Neuronal stem cell (in vitro differentiated cells): ENCODE measurements around the gene ACOT11.

Experiments used
- DNase-seq: peaks from one replicate; pipeline ENCODE4 v3.0.0-alpha.2; 2013; ENCODE audit warnings: low spot score
- H2AFZ ChIP-seq: one replicate; pipeline ENCODE4 v1.6.1; 2013; ENCODE audit warnings: mild to moderate bottlenecking, low read length, inconsistent platforms
- H2AK5ac ChIP-seq: 2 replicates; pipeline ENCODE4 v1.6.1; 2013; ENCODE audit warnings: low read depth, mild to moderate bottlenecking, inconsistent platforms, low read length, moderate library complexity, mixed read lengths
- H2BK120ac ChIP-seq: 2 replicates; pipeline ENCODE4 v1.6.1; 2013; ENCODE audit warnings: low read depth, mild to moderate bottlenecking, inconsistent platforms, low read length, moderate library complexity, mixed read lengths
- H2BK12ac ChIP-seq: one replicate; pipeline ENCODE4 v1.6.1; 2013; ENCODE audit warnings: low read length, inconsistent platforms
- H2BK15ac ChIP-seq: 2 replicates; pipeline ENCODE4 v1.6.1; 2013; ENCODE audit warnings: mild to moderate bottlenecking, low read length, inconsistent platforms, mixed read lengths
- H2BK5ac ChIP-seq: one replicate; pipeline ENCODE4 v1.6.1; 2013; ENCODE audit warnings: inconsistent platforms, mild to moderate bottlenecking, low read length, moderate library complexity
- H3K14ac ChIP-seq: one replicate; pipeline ENCODE4 v1.6.1; 2013; ENCODE audit warnings: low read length, inconsistent platforms
- H3K18ac ChIP-seq: 2 replicates; pipeline ENCODE4 v1.6.1; 2013; ENCODE audit warnings: low read length, inconsistent platforms
- H3K23ac ChIP-seq: 2 replicates; pipeline ENCODE4 v1.6.1; 2013; ENCODE audit warnings: low read depth, mild to moderate bottlenecking, mixed read lengths, low read length, inconsistent platforms; ENCODE audit not compliant: poor library complexity
- H3K27ac ChIP-seq: replicated peaks from 3 replicates; pipeline ENCODE4 v1.5.1; 2013; ENCODE audit warnings: low read length, inconsistent platforms
- H3K27me3 ChIP-seq, 3 experiments: 2 replicates each; pipeline ENCODE4 v1.6.1; 2013; ENCODE audit warnings: low read length in 3 of 3, mild to moderate bottlenecking in 2 of 3, inconsistent platforms in 1 of 3, low read depth in 1 of 3, mixed read lengths in 1 of 3, moderate library complexity in 1 of 3; ENCODE audit not compliant: control insufficient read depth in 3 of 3, insufficient read depth in 3 of 3
- H3K36me3 ChIP-seq, 2 donors: replicated peaks in 1 of 2; 2 replicates each; pipeline ENCODE4 v1.6.1; 2013; ENCODE audit warnings: low read length in 2 of 2; ENCODE audit not compliant: control insufficient read depth in 2 of 2, insufficient read depth in 2 of 2
- H3K4ac ChIP-seq: 2 replicates; pipeline ENCODE4 v1.6.1; 2013; ENCODE audit warnings: inconsistent platforms, mild to moderate bottlenecking, low read length, moderate library complexity
- H3K4me1 ChIP-seq, 2 donors: 1 replicate in 1 of 2; 2 replicates in 1 of 2; pipeline ENCODE4 v1.6.1; 2013; ENCODE audit warnings: low read length in 2 of 2, low read depth in 1 of 2; ENCODE audit not compliant: control insufficient read depth in 2 of 2, insufficient read depth in 1 of 2
- H3K4me2 ChIP-seq: one replicate; pipeline ENCODE4 v1.6.1; 2013; ENCODE audit warnings: mild to moderate bottlenecking, low read length, inconsistent platforms; ENCODE audit not compliant: insufficient read depth, poor library complexity, severe bottlenecking
- H3K4me3 ChIP-seq, 2 donors: 2 replicates each; pipeline ENCODE4 v1.5.1; 2013; ENCODE audit warnings: low read length in 2 of 2, mild to moderate bottlenecking in 2 of 2, inconsistent platforms in 1 of 2, moderate library complexity in 1 of 2
- H3K79me1 ChIP-seq: one replicate; pipeline ENCODE4 v1.6.1; 2013; ENCODE audit warnings: low read depth, mild to moderate bottlenecking, inconsistent platforms, low read length, moderate library complexity
- H3K9ac ChIP-seq: one replicate; pipeline ENCODE4 v1.6.1; 2013; ENCODE audit warnings: mild to moderate bottlenecking, low read depth, low read length, inconsistent platforms; ENCODE audit not compliant: poor library complexity
- H3K9me3 ChIP-seq, 2 donors: replicated peaks in 1 of 2; 2 replicates each; pipeline versions ENCODE3 to v1.6.1; 2013; ENCODE audit warnings: low read length in 2 of 2, mild to moderate bottlenecking in 2 of 2, inconsistent platforms in 1 of 2, low read depth in 1 of 2, mixed read lengths in 1 of 2, moderate library complexity in 1 of 2; ENCODE audit not compliant: control insufficient read depth in 2 of 2, insufficient read depth in 1 of 2
- H4K8ac ChIP-seq: one replicate; pipeline ENCODE4 v1.6.1; 2013; ENCODE audit warnings: low read depth, mild to moderate bottlenecking, inconsistent platforms, low read length, moderate library complexity
- H4K91ac ChIP-seq: one replicate; pipeline ENCODE4 v1.6.1; 2013; ENCODE audit warnings: low read length, low read depth, mild to moderate bottlenecking, inconsistent platforms; ENCODE audit not compliant: poor library complexity
- WGBS, 2 donors: extraction: QIAGEN DNeasy Blood & Tissue Kit; methylation state at CpG; one replicate each; pipeline ENCODE4 v1.1.7; 2013; ENCODE audit warnings: missing lambda C conversion rate in 2 of 2, mixed read lengths in 1 of 2; ENCODE audit not compliant: insufficient read length in 2 of 2, insufficient replicate concordance in 1 of 2; ENCODE audit errors: extremely low coverage in 2 of 2; 5-methylcytosine and 5-hydroxymethylcytosine counted together

ACOT11 gene

DNA sequence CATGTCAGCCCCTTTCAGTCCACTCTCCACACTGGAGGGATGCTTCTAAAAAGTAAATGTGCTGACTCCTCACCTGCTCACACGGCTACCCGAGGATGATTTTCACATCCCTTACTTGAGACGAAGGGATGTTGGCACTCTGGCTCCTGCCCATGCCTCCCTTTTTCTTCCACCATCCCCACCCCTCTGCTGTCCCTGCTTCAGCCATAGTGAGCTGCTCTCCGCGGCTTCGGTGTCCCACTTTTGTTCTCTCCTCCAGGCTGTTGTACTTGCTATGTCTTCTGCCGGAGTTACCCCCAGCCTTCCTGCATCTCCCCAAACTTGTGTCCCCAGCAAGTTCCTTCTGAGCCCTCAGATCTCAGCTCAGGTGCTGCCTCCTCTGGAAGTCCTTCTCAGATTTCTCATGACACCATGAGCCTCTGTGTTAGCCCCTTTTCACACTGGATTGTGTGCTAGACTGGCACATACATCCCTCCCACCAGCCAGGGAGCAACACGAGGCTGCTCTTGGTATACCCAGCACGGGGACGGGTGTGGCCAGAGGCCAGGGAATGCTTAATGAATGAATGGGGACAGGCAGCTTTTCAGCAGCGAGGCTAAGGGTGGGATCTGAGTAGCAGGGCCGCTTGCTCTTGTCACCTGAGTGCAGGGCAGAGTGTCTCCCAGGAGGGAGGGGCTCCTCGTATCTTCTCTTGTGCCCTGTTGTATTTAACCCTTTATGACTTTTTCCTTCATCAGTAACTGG is 1.3 kb downstream of the ACOT11 start:
- no peak overlapping the region for H3K9ac ChIP-seq
- no peak overlapping the region for H3K18ac ChIP-seq
- H2AK5ac ChIP-seq = no peak overlapping the region
- no peak overlapping the region for H2BK12ac ChIP-seq
- WGBS, 2 donors = no CpG with 5 or more reads among the region's 13 CpGs
- no peaks in the 10 kb centered on the region for H3K36me3 ChIP-seq
- H3K23ac ChIP-seq = no peak overlapping the region
- H3K4me1 ChIP-seq = peaks cover 0 to 14% of the 10 kb centered on the region in 2 donors
- H2BK15ac ChIP-seq = no peak overlapping the region
- no peak overlapping the region for H4K8ac ChIP-seq
- no peak overlapping the region for H3K27ac ChIP-seq
- no peak overlapping the region for H4K91ac ChIP-seq
- H3K4me2 ChIP-seq = no peak overlapping the region
- no peak overlapping the region for H3K4me3 ChIP-seq
- H3K79me1 ChIP-seq = no peaks in the 10 kb centered on the region
- H2AFZ ChIP-seq = no peak overlapping the region
- H2BK5ac ChIP-seq = no peak overlapping the region
- H3K4ac ChIP-seq = no peak overlapping the region
- H3K9me3 ChIP-seq = no peaks in the 10 kb centered on the region
- peaks cover 0 to 21% (median 0%) of the 10 kb centered on the region in 3 experiments for H3K27me3 ChIP-seq
- no peak overlapping the region for H3K14ac ChIP-seq
- no peak overlapping the region for H2BK120ac ChIP-seq
- DNase-seq = no peak

DNA sequence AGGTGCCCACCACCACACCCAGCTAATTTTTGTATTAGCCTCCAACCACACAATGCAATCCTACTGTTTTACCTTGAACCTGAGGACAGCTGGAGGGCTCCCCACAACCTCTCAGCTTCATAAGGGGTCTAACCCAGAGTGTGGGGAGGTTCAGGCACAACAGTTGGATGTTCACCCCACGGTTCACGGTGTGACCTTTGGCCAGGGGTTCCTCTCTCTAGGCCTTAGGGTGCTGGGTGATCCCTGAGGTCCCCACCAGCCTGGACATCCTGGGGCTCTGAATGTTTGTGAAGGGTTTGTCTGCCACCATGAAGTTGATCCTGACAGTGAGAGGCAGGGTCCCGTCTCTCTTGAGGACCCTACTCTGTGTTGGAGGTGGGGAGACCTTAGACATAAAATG is 3.9 kb downstream of the ACOT11 start:
- Histone ChIP-seq H3K14ac (no peak overlapping the region), H2BK12ac (no peak overlapping the region), H3K4ac (no peak overlapping the region), H3K79me1 (no peaks in the 10 kb centered on the region), H3K4me1 (peaks cover 0 to 14% of the 10 kb centered on the region in 2 donors), H3K4me2 (no peak overlapping the region), H3K27me3 (peaks cover 0 to 17% (median 0%) of the 10 kb centered on the region in 3 experiments), H3K18ac (no peak overlapping the region), H2BK15ac (no peak overlapping the region), H2BK5ac (no peak overlapping the region), H3K4me3 (no peak overlapping the region), H3K23ac (no peak overlapping the region), H2AK5ac (no peak overlapping the region), H3K9me3 (no peaks in the 10 kb centered on the region), H3K36me3 (no peaks in the 10 kb centered on the region), H2AFZ (no peak overlapping the region), H3K27ac (no peak overlapping the region), H3K9ac (no peak overlapping the region), H4K8ac (no peak overlapping the region), H2BK120ac (no peak overlapping the region), H4K91ac (no peak overlapping the region)
- WGBS, 2 donors = no CpG with 5 or more reads among the region's 3 CpGs
- no peak for DNase-seq

GRCh38 chr1:54553602-54554313 is 5.7 kb downstream of the ACOT11 start:
- no peaks in the 10 kb centered on the region for H3K9me3 ChIP-seq
- no CpG with 5 or more reads among the region's 8 CpGs for WGBS, 2 donors
- peaks cover 0 to 3% of the 10 kb centered on the region in 2 donors for H3K4me1 ChIP-seq
- no peak overlapping the region for H2BK12ac ChIP-seq
- no peak overlapping the region for H3K14ac ChIP-seq
- no peak overlapping the region for H3K4me3 ChIP-seq
- DNase-seq = no peak
- H2AK5ac ChIP-seq = no peak overlapping the region
- no peak overlapping the region for H2BK5ac ChIP-seq
- no peak overlapping the region for H3K18ac ChIP-seq
- no peak overlapping the region for H2AFZ ChIP-seq
- no peak overlapping the region for H4K8ac ChIP-seq
- H3K9ac ChIP-seq = no peak overlapping the region
- no peak overlapping the region for H2BK15ac ChIP-seq
- H2BK120ac ChIP-seq = no peak overlapping the region
- no peak overlapping the region for H4K91ac ChIP-seq
- no peak overlapping the region for H3K27ac ChIP-seq
- no peaks in the 10 kb centered on the region for H3K36me3 ChIP-seq
- H3K27me3 ChIP-seq = peaks cover 0 to 10% (median 0%) of the 10 kb centered on the region in 3 experiments
- no peak overlapping the region for H3K23ac ChIP-seq
- H3K79me1 ChIP-seq = no peaks in the 10 kb centered on the region
- no peak overlapping the region for H3K4me2 ChIP-seq
- H3K4ac ChIP-seq = no peak overlapping the region

- H2BK5ac ChIP-seq = no peak overlapping the region
- no peak overlapping the region for H2BK120ac ChIP-seq
- no peaks in the 10 kb centered on the region for H3K27me3 ChIP-seq
- H3K79me1 ChIP-seq = no peaks in the 10 kb centered on the region
- no peak overlapping the region for H4K8ac ChIP-seq
- no peak overlapping the region for H3K9ac ChIP-seq
- H3K18ac ChIP-seq = no peak overlapping the region
- H2AFZ ChIP-seq = no peak overlapping the region
- no peak overlapping the region for H3K23ac ChIP-seq
- no peak overlapping the region for H3K14ac ChIP-seq
- DNase-seq = no peak
- H3K4me3 ChIP-seq = no peak overlapping the region
- H3K4ac ChIP-seq = no peak overlapping the region
- no peak overlapping the region for H3K27ac ChIP-seq
- H3K9me3 ChIP-seq = peaks cover 0 to 2% of the 10 kb centered on the region in 2 donors
- H3K4me2 ChIP-seq = no peak overlapping the region
- H2AK5ac ChIP-seq = no peak overlapping the region
- no peak overlapping the region for H4K91ac ChIP-seq
- WGBS, 2 donors = no CpG with 5 or more reads among the region's 1 CpG
- H2BK12ac ChIP-seq = no peak overlapping the region
- H2BK15ac ChIP-seq = no peak overlapping the region
- H3K36me3 ChIP-seq = no peaks in the 10 kb centered on the region
- H3K4me1 ChIP-seq = peaks cover 0 to 6% of the 10 kb centered on the region in 2 donors
These were observed 8.1 kb downstream of the ACOT11 start for GRCh38 chr1:54556110-54556509.
